Measurements from ENCODE around the gene CROCC. TPM values are rescaled to one million over a fixed set of nuclear protein-coding genes. Genes with fewer than 3 reads are reported as not detected.
"Not testable (repeated sequence)": the region's sequence is repeated elsewhere in the genome, so short reads cannot be mapped to it uniquely, and the experiment has no call there.

The CROCC gene
- total and polyA plus RNA-seq, 8 donors: 14.0 to 942 (median 29.9) TPM

GRCh38 chr1:16927711-16928485, 6.2 kb downstream of the CROCC start:
- no peak overlapping the region for H3K27ac ChIP-seq
- peaks cover 0 to 11% (median 5%) of the 10 kb centered on the region in 4 donors for H3K4me1 ChIP-seq
- H3K4me3 ChIP-seq: no peak overlapping the region
- intact Hi-C loops (cut with DNase I; ENCODE audit: low total_unique reads): no loop called here
- WGBS, 5 donors: 80 to 88% (median 83%) methylated on average over 11 to 13 of the region's 13 CpGs
- no peaks in the 10 kb centered on the region for H3K9me3 ChIP-seq
- peaks cover 0 to 42% (median 21%) of the 10 kb centered on the region in 4 donors for H3K36me3 ChIP-seq
- H3K27me3 ChIP-seq: peaks cover 0 to 3% (median 0%) of the 10 kb centered on the region in 3 donors
- DNase-seq: no peak
- TF ChIP-seq POLR2AphosphoS5 (IDR thresholded peaks at IDR 0.05) (no peak), POLR2A (IDR thresholded peaks at IDR 0.05) (no peak), CTCF (IDR thresholded peaks at IDR 0.05) (no peak), EP300 (IDR thresholded peaks at IDR 0.05) (no peak)

- peaks cover 0 to 11% (median 5%) of the 10 kb centered on the region in 4 donors for H3K4me1 ChIP-seq
- H3K4me3 ChIP-seq; DNase-seq; H3K9me3 ChIP-seq; H3K27me3 ChIP-seq; intact Hi-C loops (cut with DNase I; ENCODE audit: low total_unique reads); H3K27ac ChIP-seq: not testable (repeated sequence)
- WGBS, 5 donors: 73 to 87% (median 81%) methylated on average over 21 to 24 of the region's 24 CpGs
- peaks cover 0 to 52% (median 23%) of the 10 kb centered on the region in 4 donors for H3K36me3 ChIP-seq
These were observed 7.7 kb downstream of the CROCC start for GRCh38 chr1:16929146-16930041.

GRCh38 chr1:16931206-16931934, 9.6 kb downstream of the CROCC start:
- H3K4me1 ChIP-seq; H3K4me3 ChIP-seq; intact Hi-C loops (cut with DNase I; ENCODE audit: low total_unique reads); H3K27me3 ChIP-seq; H3K9me3 ChIP-seq; DNase-seq; H3K27ac ChIP-seq: not testable (repeated sequence)
- 87 to 92% (median 88%) methylated on average over 18 of the region's 18 CpGs for WGBS, 5 donors
- peaks cover 0 to 67% (median 34%) of the 10 kb centered on the region in 4 donors for H3K36me3 ChIP-seq

- H3K9me3 ChIP-seq; H3K4me1 ChIP-seq; intact Hi-C loops (cut with DNase I; ENCODE audit: low total_unique reads); H3K4me3 ChIP-seq; H3K27ac ChIP-seq; H3K27me3 ChIP-seq; DNase-seq: not testable (repeated sequence)
- H3K36me3 ChIP-seq: peaks cover 2 to 93% (median 58%) of the 10 kb centered on the region in 4 donors
These were observed 12.2 kb downstream of the CROCC start for GRCh38 chr1:16933945-16934344.

- H3K4me3 ChIP-seq; DNase-seq; H3K27ac ChIP-seq; H3K4me1 ChIP-seq; H3K27me3 ChIP-seq; H3K9me3 ChIP-seq; intact Hi-C loops (cut with DNase I; ENCODE audit: low total_unique reads): not testable (repeated sequence)
- WGBS, 5 donors: 83 to 95% (median 90%) methylated on average over 16 of the region's 16 CpGs
- peaks cover 2 to 98% (median 65%) of the 10 kb centered on the region in 4 donors for H3K36me3 ChIP-seq
These were observed 14.8 kb downstream of the CROCC start for GRCh38 chr1:16936580-16936979.
